RWPE1 (cell line): ENCODE data around the gene SFN.

Experiments
- CTCF ChIA-PET: fragments of 350-600 bp; sonication (Branson Sonifier 250); formaldehyde crosslinking; extraction: SDS; loops from one replicate; lab custom pipeline; 2021; lab: Yijun Ruan, JAX
- POLR2A ChIA-PET: fragments of 400-600 bp; formaldehyde crosslinking; extraction: SDS; loops from one replicate; lab custom pipeline; 2020; ENCODE audit warnings: antibody characterized with exemption; ENCODE audit not compliant: low non-redundant PET; lab: Yijun Ruan, JAX
- DNase-seq: peaks from one replicate; pipeline ENCODE4 v3.0.0; 2012; ENCODE audit warnings: low spot score
- H3K27ac ChIP-seq: fragments of 450-650 bp; 2 replicates; pipeline ENCODE4 v1.5.1; 2017
- TF ChIP-seq, protein P1 (sequence below): fragments of 450-650 bp; conservative IDR thresholded peaks from 2 replicates; pipeline ENCODE4 v1.5.1; 2017; ENCODE audit warnings: low read depth, mild to moderate bottlenecking

The SFN gene

DNA sequence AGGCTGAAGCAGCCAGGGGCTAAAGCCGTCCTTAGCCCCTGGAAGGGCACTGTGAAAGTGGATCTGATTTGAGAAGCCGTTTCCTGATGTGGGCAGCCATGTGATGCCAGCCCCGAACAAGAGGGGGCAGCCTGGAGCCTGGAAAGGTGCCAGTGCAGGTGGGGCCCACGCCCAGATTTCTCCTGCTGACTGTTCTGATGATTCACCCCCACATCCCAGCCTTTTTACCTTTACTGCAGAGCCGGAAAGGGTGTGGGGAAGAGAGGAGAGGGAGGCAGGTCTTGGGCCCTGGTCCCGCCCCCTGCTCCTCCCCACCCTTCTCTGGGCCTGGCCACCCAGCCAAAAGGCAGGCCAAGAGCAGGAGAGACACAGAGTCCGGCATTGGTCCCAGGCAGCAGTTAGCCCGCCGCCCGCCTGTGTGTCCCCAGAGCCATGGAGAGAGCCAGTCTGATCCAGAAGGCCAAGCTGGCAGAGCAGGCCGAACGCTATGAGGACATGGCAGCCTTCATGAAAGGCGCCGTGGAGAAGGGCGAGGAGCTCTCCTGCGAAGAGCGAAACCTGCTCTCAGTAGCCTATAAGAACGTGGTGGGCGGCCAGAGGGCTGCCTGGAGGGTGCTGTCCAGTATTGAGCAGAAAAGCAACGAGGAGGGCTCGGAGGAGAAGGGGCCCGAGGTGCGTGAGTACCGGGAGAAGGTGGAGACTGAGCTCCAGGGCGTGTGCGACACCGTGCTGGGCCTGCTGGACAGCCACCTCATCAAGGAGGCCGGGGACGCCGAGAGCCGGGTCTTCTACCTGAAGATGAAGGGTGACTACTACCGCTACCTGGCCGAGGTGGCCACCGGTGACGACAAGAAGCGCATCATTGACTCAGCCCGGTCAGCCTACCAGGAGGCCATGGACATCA is at the start of gene SFN:
Gene SFN (plus strand): TSS at position 369 of the 904 bp plus-strand sequence. CDS start 64 bp downstream, at position 433.
- peak within 1 kb of the TSS; percentile 100 for H3K27ac ChIP-seq

DNA sequence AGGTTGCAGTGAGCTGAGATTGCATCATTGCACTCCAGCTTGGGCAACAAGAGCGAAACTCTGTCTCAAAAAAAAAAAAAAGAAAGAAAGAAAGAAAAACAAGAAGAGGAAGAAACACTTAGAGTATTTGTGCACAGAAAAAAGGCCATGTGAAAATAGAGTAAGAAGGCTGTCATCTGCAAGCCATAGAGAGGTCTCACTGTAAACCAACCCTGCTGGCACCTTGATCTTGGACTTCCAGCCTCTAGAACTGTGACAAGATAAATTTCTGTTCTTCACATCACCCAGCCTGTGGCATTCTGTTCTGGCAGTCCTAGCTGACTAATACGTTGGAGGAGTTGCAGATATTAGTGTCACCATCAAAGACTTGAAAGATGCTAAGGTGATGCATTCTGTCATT is 48.6 kb upstream of the SFN start:
- no peak for DNase-seq
- no peak overlapping the region for H3K27ac ChIP-seq
- CTCF ChIA-PET = no interaction called here
- POLR2A ChIA-PET = no interaction called here
- TF ChIP-seq, protein P1, sequence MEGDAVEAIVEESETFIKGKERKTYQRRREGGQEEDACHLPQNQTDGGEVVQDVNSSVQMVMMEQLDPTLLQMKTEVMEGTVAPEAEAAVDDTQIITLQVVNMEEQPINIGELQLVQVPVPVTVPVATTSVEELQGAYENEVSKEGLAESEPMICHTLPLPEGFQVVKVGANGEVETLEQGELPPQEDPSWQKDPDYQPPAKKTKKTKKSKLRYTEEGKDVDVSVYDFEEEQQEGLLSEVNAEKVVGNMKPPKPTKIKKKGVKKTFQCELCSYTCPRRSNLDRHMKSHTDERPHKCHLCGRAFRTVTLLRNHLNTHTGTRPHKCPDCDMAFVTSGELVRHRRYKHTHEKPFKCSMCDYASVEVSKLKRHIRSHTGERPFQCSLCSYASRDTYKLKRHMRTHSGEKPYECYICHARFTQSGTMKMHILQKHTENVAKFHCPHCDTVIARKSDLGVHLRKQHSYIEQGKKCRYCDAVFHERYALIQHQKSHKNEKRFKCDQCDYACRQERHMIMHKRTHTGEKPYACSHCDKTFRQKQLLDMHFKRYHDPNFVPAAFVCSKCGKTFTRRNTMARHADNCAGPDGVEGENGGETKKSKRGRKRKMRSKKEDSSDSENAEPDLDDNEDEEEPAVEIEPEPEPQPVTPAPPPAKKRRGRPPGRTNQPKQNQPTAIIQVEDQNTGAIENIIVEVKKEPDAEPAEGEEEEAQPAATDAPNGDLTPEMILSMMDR = no peak

More for the DNA sequence above, at the start of gene SFN:
- POLR2A ChIA-PET = interaction anchor here (0.7 to 1.2 kb wide), 2 partner anchors 14 to 98 kb away, joined by 4 to 7 read pairs; no protein-coding TSS in a partner anchor
- TF ChIP-seq, protein P1 = peak; percentile 89
- peak; percentile 91 for DNase-seq
- CTCF ChIA-PET = interaction anchor here (0.5 to 0.8 kb wide), 5 partner anchors 15 to 191 kb away, joined by 3 to 5 read pairs (median 4); no protein-coding TSS in a partner anchor

DNA sequence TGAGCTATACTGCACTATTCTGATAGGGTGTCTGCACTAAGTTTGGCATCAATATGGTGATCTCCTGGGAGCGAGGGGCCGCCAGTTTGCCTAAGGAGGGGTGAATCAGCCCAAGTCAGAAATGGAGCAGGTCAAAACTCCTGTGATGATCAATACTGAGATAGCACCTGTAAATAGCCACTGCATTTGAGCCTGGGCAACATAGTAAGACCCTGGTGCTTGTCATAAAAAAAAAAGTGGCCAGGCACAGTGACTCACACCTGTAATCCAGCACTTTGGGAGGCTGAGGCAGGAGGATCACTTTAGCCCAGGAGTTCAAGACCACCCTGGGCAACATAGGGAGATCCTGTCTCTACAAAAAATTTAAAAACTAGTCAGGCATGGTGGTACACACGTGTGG is 48.1 kb upstream of the SFN start:
- no peak for DNase-seq
- POLR2A ChIA-PET = no interaction called here
- TF ChIP-seq, protein P1 = no peak
- no peak overlapping the region for H3K27ac ChIP-seq
- CTCF ChIA-PET = no interaction called here

DNA sequence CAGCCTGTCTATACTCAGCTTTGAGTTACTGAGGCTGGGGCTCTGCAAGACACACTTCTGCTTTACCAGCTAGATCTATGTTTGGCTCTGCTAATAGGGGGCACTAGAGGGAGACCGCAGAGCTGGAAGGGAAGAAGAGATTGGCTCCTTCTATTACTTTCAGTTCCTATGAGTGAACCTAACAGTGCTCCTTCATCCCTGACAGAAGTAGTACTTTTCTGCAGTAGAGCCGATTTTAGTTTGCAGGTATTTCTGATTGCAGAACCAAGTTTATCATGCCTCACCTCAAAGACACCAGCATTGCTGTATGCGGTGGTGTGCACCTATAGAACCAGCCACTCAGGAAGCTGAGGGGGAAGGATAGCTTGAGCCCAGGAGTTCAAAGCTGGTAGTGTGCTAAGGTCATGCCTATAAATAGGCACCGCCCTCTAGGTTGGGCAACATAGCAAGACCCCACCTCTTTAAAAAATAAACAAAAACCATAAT is 42.1 kb upstream of the SFN start:
- DNase-seq = no peak
- H3K27ac ChIP-seq = no peak overlapping the region
- CTCF ChIA-PET = interaction anchor here (0.6 to 0.7 kb wide), 3 partner anchors 37 to 324 kb away, joined by 3 to 6 read pairs (median 3); no protein-coding TSS in a partner anchor
- TF ChIP-seq, protein P1 = no peak
- POLR2A ChIA-PET = no interaction called here

DNA sequence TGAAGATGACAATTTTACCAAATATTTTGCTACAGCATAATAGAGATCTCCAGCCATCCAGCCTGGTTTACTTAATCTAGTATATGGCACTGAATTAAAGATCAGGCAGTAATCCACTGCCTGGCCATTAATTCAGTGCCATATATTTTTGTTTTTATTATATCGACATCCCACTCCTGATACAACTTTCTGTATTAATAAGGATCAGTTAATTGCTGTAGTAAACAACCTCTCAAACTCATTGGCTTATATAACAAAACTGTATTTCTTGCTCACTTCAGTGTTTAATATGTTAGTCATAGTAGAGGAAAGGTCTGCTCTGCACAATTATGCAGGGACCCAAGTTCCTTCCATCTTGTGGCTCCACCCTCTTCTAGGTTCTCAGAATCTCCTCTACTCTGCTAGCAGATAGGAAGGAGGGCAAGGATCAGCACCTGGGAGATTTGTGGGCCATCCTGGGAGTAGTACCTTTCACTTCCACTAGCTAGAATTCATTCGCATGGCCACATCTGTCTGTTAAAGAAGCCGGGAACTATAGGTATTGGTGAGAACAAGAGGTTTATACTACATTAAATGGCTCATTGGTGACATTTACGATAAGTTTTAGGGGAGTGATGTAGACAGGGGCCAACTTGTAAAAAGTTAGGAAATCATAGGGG is 40.1 kb upstream of the SFN start:
- no peak overlapping the region for H3K27ac ChIP-seq
- CTCF ChIA-PET = no interaction called here
- POLR2A ChIA-PET = no interaction called here
- DNase-seq = no peak
- TF ChIP-seq, protein P1 = no peak

DNA sequence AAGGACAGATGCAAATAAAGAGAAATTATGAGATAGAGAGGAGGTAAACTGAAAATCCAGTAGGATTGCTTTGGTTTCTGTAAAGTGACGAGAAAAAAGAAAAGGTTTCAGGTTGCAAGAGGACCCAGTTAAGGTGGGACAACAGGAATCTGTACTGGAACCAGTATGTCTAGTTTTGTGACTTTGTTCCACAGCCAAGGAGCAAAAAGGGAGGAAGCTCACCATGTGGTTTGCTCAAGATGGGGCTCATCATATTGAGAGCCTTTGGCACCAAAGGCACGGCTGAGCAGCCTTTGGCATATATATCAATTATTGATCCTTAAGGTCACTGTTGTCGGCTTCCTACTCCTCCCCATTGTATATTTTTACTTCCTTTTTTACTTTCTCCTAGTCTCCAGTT is 38.2 kb upstream of the SFN start:
- DNase-seq = no peak
- ChIA-PET POLR2A (no interaction called here), CTCF (interaction anchor here (0.7 kb wide), 1 partner anchor 54 kb away, joined by 3 read pairs; no protein-coding TSS in a partner anchor)
- TF ChIP-seq, protein P1 = no peak
- no peak overlapping the region for H3K27ac ChIP-seq
